Endothelial cell of umbilical vein (primary cell): Measurements from ENCODE around the gene TMEM170B.

Experiments
- CTCF ChIP-seq, 2 donors: IDR thresholded peaks; 1 replicate in 1 of 2; 2 replicates in 1 of 2; pipeline ENCODE4 v1.5.1; 2011; ENCODE audit warnings: low read length in 2 of 2, mild to moderate bottlenecking in 2 of 2, moderate library complexity in 2 of 2, control low read depth in 1 of 2, inconsistent platforms in 1 of 2, low read depth in 1 of 2; ENCODE audit not compliant: insufficient read depth in 1 of 2; ENCODE audit errors: extremely low read depth in 1 of 2
- EZH2 ChIP-seq: IDR thresholded peaks from 2 replicates; pipeline ENCODE4 v1.6.1; 2012; ENCODE audit warnings: borderline replicate concordance, low read depth, mild to moderate bottlenecking, moderate library complexity, low read length, inconsistent platforms; ENCODE audit not compliant: severe bottlenecking
- GATA2 ChIP-seq: IDR thresholded peaks from 2 replicates; pipeline ENCODE4 v1.7.0; 2011; ENCODE audit warnings: low read depth, mild to moderate bottlenecking, moderate library complexity, mixed read lengths, low read length; ENCODE audit not compliant: insufficient read length, insufficient read depth
- MAX ChIP-seq: IDR thresholded peaks from 2 replicates; pipeline ENCODE4 v1.6.1; 2011; ENCODE audit not compliant: insufficient read depth, insufficient read length
- POLR2A ChIP-seq: IDR thresholded peaks from 2 replicates; pipeline ENCODE4 v1.6.1; 2012; ENCODE audit warnings: low read depth, mild to moderate bottlenecking, control low read depth, low read length

- TF ChIP-seq CTCF (IDR thresholded peaks at IDR 0.05; ENCODE audit: extremely low read depth in 1 of 2, insufficient read depth in 1 of 2, low read depth in 1 of 2, low read length in 2 of 2) (peak; percentile 90 to 93), MAX (no peak), POLR2A (no peak), GATA2 (no peak), EZH2 (no peak)
Observed at GRCh38 chr6:11575408-11576033, 38.0 kb downstream of the TMEM170B start.
